ENCODE measurements around the gene MOCS3. TPM values are rescaled to one million over a fixed set of nuclear protein-coding genes. Genes with fewer than 3 reads are reported as not detected.

Gene MOCS3
- total RNA-seq, 6 donors from 2014 or later: 1.6 to 5.3 (median 4.4) TPM

GRCh38 chr20:50980071-50980681, 21.6 kb downstream of the MOCS3 start:
- peak in 1 of 2 donors; percentile 58 for TF ChIP-seq POLR2AphosphoS5 (IDR thresholded peaks at IDR 0.05)
- no peak for TF ChIP-seq POLR2A (IDR thresholded peaks at IDR 0.05)
- TF ChIP-seq CTCF (IDR thresholded peaks at IDR 0.05): no peak
- TF ChIP-seq EP300 (IDR thresholded peaks at IDR 0.05): peak in 1 of 4 donors; percentile 44
- 59 to 61% methylated on average over 8 of the region's 8 CpGs for WGBS, 2 donors
- Histone ChIP-seq H3K27ac (no peak overlapping the region), H3K36me3 (no peaks in the 10 kb centered on the region), H3K4me1 (peaks cover 0 to 6% (median 0%) of the 10 kb centered on the region in 4 donors), H3K4me3 (no peak overlapping the region), H3K9me3 (no peaks in the 10 kb centered on the region), H3K27me3 (no peaks in the 10 kb centered on the region)
- no peak for DNase-seq
- ATAC-seq (ENCODE audit: low FRiP score in 2 of 2): peak; percentile 41 to 82

GRCh38 chr20:50980851-50981713, 22.5 kb downstream of the MOCS3 start:
- 44 to 47% methylated on average over 24 to 26 of the region's 26 CpGs for WGBS, 2 donors
- Histone ChIP-seq H3K27ac (no peak overlapping the region), H3K4me1 (peaks cover 0 to 6% (median 0%) of the 10 kb centered on the region in 4 donors), H3K27me3 (no peaks in the 10 kb centered on the region), H3K36me3 (no peaks in the 10 kb centered on the region), H3K4me3 (no peak overlapping the region), H3K9me3 (no peaks in the 10 kb centered on the region)
- TF ChIP-seq POLR2A (IDR thresholded peaks at IDR 0.05) (no peak), POLR2AphosphoS5 (IDR thresholded peaks at IDR 0.05) (no peak), CTCF (IDR thresholded peaks at IDR 0.05) (peak; percentile 26 to 81 (median 64)), EP300 (IDR thresholded peaks at IDR 0.05) (no peak)
- DNase-seq (peak; percentile 54 to 56), ATAC-seq (ENCODE audit: low FRiP score in 2 of 2) (peak; percentile 42 to 60)

- no peak overlapping the region for H3K4me3 ChIP-seq
- 90 to 94% methylated on average over 3 of the region's 3 CpGs for WGBS, 2 donors
- no peak for ATAC-seq (ENCODE audit: low FRiP score in 2 of 2)
These were observed 23.1 kb downstream of the MOCS3 start for GRCh38 chr20:50981714-50982048.

GRCh38 chr20:50982363-50982762, 23.7 kb downstream of the MOCS3 start:
- WGBS, 2 donors: 28 to 44% methylated on average over 1 to 4 of the region's 4 CpGs
- peaks cover 0 to 6% (median 0%) of the 10 kb centered on the region in 4 donors for H3K4me1 ChIP-seq
- DNase-seq (no peak), ATAC-seq (ENCODE audit: low FRiP score in 2 of 2) (peak in 1 of 2 donors; percentile 82)
- H3K9me3 ChIP-seq: no peaks in the 10 kb centered on the region
- H3K36me3 ChIP-seq: no peaks in the 10 kb centered on the region
- TF ChIP-seq POLR2A (IDR thresholded peaks at IDR 0.05) (no peak), CTCF (IDR thresholded peaks at IDR 0.05) (no peak), POLR2AphosphoS5 (IDR thresholded peaks at IDR 0.05) (no peak), EP300 (IDR thresholded peaks at IDR 0.05) (no peak)
- H3K4me3 ChIP-seq: no peak overlapping the region
- H3K27me3 ChIP-seq: no peaks in the 10 kb centered on the region
- H3K27ac ChIP-seq: no peak overlapping the region

More at GRCh38 chr20:50981714-50982048, 23.1 kb downstream of the MOCS3 start:
- no peak for TF ChIP-seq CTCF (IDR thresholded peaks at IDR 0.05)
- TF ChIP-seq POLR2AphosphoS5 (IDR thresholded peaks at IDR 0.05): no peak
- TF ChIP-seq EP300 (IDR thresholded peaks at IDR 0.05): no peak
- no peak for TF ChIP-seq POLR2A (IDR thresholded peaks at IDR 0.05)
- Histone ChIP-seq H3K27ac (no peak overlapping the region), H3K9me3 (no peaks in the 10 kb centered on the region), H3K36me3 (no peaks in the 10 kb centered on the region), H3K27me3 (no peaks in the 10 kb centered on the region), H3K4me1 (peaks cover 0 to 6% (median 0%) of the 10 kb centered on the region in 4 donors)
- no peak for DNase-seq
